ENCODE results near the gene PRRC2A. TPM values are rescaled to one million over a fixed set of nuclear protein-coding genes. Genes with fewer than 3 reads are reported as not detected.

Gene PRRC2A
- total RNA-seq, 2 experiments from 2014 or later, result 156 to 355 TPM

GRCh38 chr6:31617010-31617409, 3.5 kb upstream of the PRRC2A start:
- Histone ChIP-seq H3K4me3 (ENCODE audit: low read depth, low read length, poor library complexity, severe bottlenecking) (peak overlapping the region; percentile 61), H3K4me2 (ENCODE audit: low read length) (peak overlapping the region; percentile 76; the same call in 1 of the 2 replicates), H4K20me1 (ENCODE audit: insufficient read depth, low read length) (peaks cover 8% of the 10 kb centered on the region), H2AFZ (ENCODE audit: low read length) (no peak overlapping the region), H3K9me3 (ENCODE audit: low read length) (no peaks in the 10 kb centered on the region), H3K9me2 (ENCODE audit: insufficient read depth, low read length) (no peaks in the 10 kb centered on the region), H3K4me1 (ENCODE audit: insufficient read depth, low read length, poor library complexity, severe bottlenecking) (peaks cover 44% of the 10 kb centered on the region), H3K79me2 (ENCODE audit: insufficient read depth, low read depth, low read length) (peaks cover 14% of the 10 kb centered on the region), H3K27ac (ENCODE audit: low read depth, low read length, poor library complexity, severe bottlenecking) (no peak overlapping the region), H3K36me3 (ENCODE audit: insufficient read depth, low read length) (peaks cover 12% of the 10 kb centered on the region)
- no peak for DNase-seq (ENCODE audit: low spot score)
- intact Hi-C loops (cut with micrococcal nuclease; ENCODE audit: unreplicated experiment), result no loop called here
- TF ChIP-seq EZH2phosphoT487 (IDR thresholded peaks at IDR 0.05; ENCODE audit: borderline replicate concordance, low read depth, low read length), result no peak
- TF ChIP-seq CTCF (conservative IDR thresholded peaks at IDR 0.05; ENCODE audit: low read length), result no peak
- ChIA-PET POLR2A (interaction anchor here (0.6 to 1.3 kb wide), 3 partner anchors 10 to 76 kb away, joined by 3 to 4 read pairs (median 4); partner anchors contain the start of gene DDX39B), CTCF (ENCODE audit: unreplicated experiment) (no interaction called here)
- no TSS peak for BruUV-seq (replicated peaks)

- Histone ChIP-seq H4K20me1 (ENCODE audit: insufficient read depth, low read length) (peaks cover 18% of the 10 kb centered on the region), H2AFZ (ENCODE audit: low read length) (peak overlapping the region; percentile 23; the same call in 1 of the 2 replicates), H3K4me1 (ENCODE audit: insufficient read depth, low read length, poor library complexity, severe bottlenecking) (peaks cover 42% of the 10 kb centered on the region), H3K4me3 (ENCODE audit: low read depth, low read length, poor library complexity, severe bottlenecking) (peak overlapping the region; percentile 83), H3K4me2 (ENCODE audit: low read length) (peak overlapping the region; percentile 66), H3K36me3 (ENCODE audit: insufficient read depth, low read length) (peaks cover 42% of the 10 kb centered on the region), H3K9me3 (ENCODE audit: low read length) (no peaks in the 10 kb centered on the region), H3K9me2 (ENCODE audit: insufficient read depth, low read length) (no peaks in the 10 kb centered on the region), H3K79me2 (ENCODE audit: insufficient read depth, low read depth, low read length) (peaks cover 40% of the 10 kb centered on the region), H3K27ac (ENCODE audit: low read depth, low read length, poor library complexity, severe bottlenecking) (peak overlapping the region; percentile 94)
- BruUV-seq (replicated peaks), result TSS peak; percentile 98
- DNase-seq (ENCODE audit: low spot score), result peak; percentile 99
- intact Hi-C loops (cut with micrococcal nuclease; ENCODE audit: unreplicated experiment), result loop anchor here (1.0 to 5.0 kb wide), 5 partner anchors 32 to 211 kb away; partner anchors contain the start of gene BAG6
- TF ChIP-seq EZH2phosphoT487 (IDR thresholded peaks at IDR 0.05; ENCODE audit: borderline replicate concordance, low read depth, low read length) (no peak), CTCF (conservative IDR thresholded peaks at IDR 0.05; ENCODE audit: low read length) (no peak)
- CTCF ChIA-PET (ENCODE audit: unreplicated experiment), result no interaction called here
- POLR2A ChIA-PET, result interaction anchor here (1.0 kb wide), 1 partner anchor 32 kb away, joined by 3 read pairs; the partner anchor contains the start of gene BAG6
Observed at GRCh38 chr6:31619805-31620585, 520 bp upstream of the PRRC2A start.

Measured in OCI-LY7 (cell line).